Stimulated activated CD4-positive, alpha-beta T cell treated with anti-CD3 and anti-CD28 coated beads, Interleukin-4, amount 100 ng/mL, for 24 hours (primary cell): ENCODE results near the gene EFNA5.

Source experiments
- DNase-seq: peaks from one replicate; pipeline ENCODE4 v3.0.0-alpha.2; 2020

Gene EFNA5

GRCh38 chr5:107418071-107418470, 252.7 kb downstream of the EFNA5 start:
- DNase-seq, result no peak

- no peak for DNase-seq
These were observed 255.0 kb downstream of the EFNA5 start for GRCh38 chr5:107415762-107416161.

- DNase-seq, result no peak
These were observed 255.9 kb downstream of the EFNA5 start for GRCh38 chr5:107414802-107415201.

GRCh38 chr5:107413754-107414153, 257.0 kb downstream of the EFNA5 start:
- no peak for DNase-seq

- no peak for DNase-seq
These were observed 262.2 kb downstream of the EFNA5 start for GRCh38 chr5:107408564-107408963.

- no peak for DNase-seq
These were observed 262.9 kb downstream of the EFNA5 start for GRCh38 chr5:107407713-107408298.

- no peak for DNase-seq
These were observed 266.0 kb downstream of the EFNA5 start for GRCh38 chr5:107404595-107405374.

- no peak for DNase-seq
These were observed 267.3 kb downstream of the EFNA5 start for GRCh38 chr5:107403228-107403953.

- DNase-seq, result no peak
These were observed 268.1 kb downstream of the EFNA5 start for GRCh38 chr5:107402434-107403227.

GRCh38 chr5:107401470-107402122, 269.1 kb downstream of the EFNA5 start:
- DNase-seq, result no peak

GRCh38 chr5:107400328-107400727, 270.4 kb downstream of the EFNA5 start:
- DNase-seq, result no peak

GRCh38 chr5:107398703-107399102, 272.0 kb downstream of the EFNA5 start:
- DNase-seq, result no peak

GRCh38 chr5:107396351-107396690, 274.4 kb downstream of the EFNA5 start:
- no peak for DNase-seq

- DNase-seq, result no peak
These were observed 274.9 kb downstream of the EFNA5 start for GRCh38 chr5:107395632-107396350.

- no peak for DNase-seq
These were observed 276.9 kb downstream of the EFNA5 start for GRCh38 chr5:107393851-107394250.

GRCh38 chr5:107391787-107392186, 278.9 kb downstream of the EFNA5 start:
- no peak for DNase-seq

GRCh38 chr5:107389775-107390148, 281.0 kb downstream of the EFNA5 start:
- DNase-seq, result no peak

GRCh38 chr5:107389130-107389774, 281.5 kb downstream of the EFNA5 start:
- no peak for DNase-seq

GRCh38 chr5:107388141-107388861, 282.4 kb downstream of the EFNA5 start:
- DNase-seq, result no peak

GRCh38 chr5:107387526-107388140, 283.1 kb downstream of the EFNA5 start:
- DNase-seq, result no peak
